Lung (tissue), 12 donors: ENCODE results near the gene KCNMA1. TPM values are rescaled to one million over a fixed set of nuclear protein-coding genes. Genes with fewer than 3 reads are reported as not detected.
A peak's percentile ranks its signal among the peaks of the same experiment; 100 is the strongest.

Source experiments
- ATAC-seq: fragments of 200-7000 bp; cut with Tn5 transposase; one replicate; pipeline ENCODE4 v1.9.1; 2020; ENCODE audit warnings: moderate number of reproducible peaks; ENCODE audit not compliant: insufficient read depth, low FRiP score
- DNase-seq, 3 donors: peaks; one replicate each; pipeline ENCODE4 v3.0.0-alpha.2; 2013 to 2017
- H3K27ac ChIP-seq, 2 donors: one replicate each; pipeline ENCODE4 v1.5.1; 2013; ENCODE audit warnings: mild to moderate bottlenecking in 2 of 2, moderate library complexity in 2 of 2, control low read depth in 1 of 2, inconsistent platforms in 1 of 2, low read depth in 1 of 2, low read length in 1 of 2
- H3K27me3 ChIP-seq, 3 donors: one replicate each; pipeline ENCODE4 v1.5.1; 2013; ENCODE audit warnings: low read length in 2 of 3; ENCODE audit not compliant: control insufficient read depth in 3 of 3, insufficient read depth in 3 of 3
- H3K36me3 ChIP-seq, 4 donors: one replicate each; pipeline ENCODE4 v1.5.1; 2013; ENCODE audit warnings: low read length in 4 of 4, mild to moderate bottlenecking in 1 of 4, moderate library complexity in 1 of 4; ENCODE audit not compliant: control insufficient read depth in 4 of 4, insufficient read depth in 4 of 4
- H3K4me1 ChIP-seq, 5 donors: one replicate each; pipeline ENCODE4 v1.5.1; 2013; ENCODE audit warnings: low read length in 5 of 5, mild to moderate bottlenecking in 2 of 5, moderate library complexity in 1 of 5; ENCODE audit not compliant: control insufficient read depth in 5 of 5, insufficient read depth in 5 of 5
- H3K4me3 ChIP-seq: one replicate; pipeline ENCODE4 v1.5.1; 2013; ENCODE audit warnings: mild to moderate bottlenecking, control low read depth, moderate library complexity
- H3K9ac ChIP-seq, 2 donors: one replicate each; pipeline ENCODE4 v1.5.1; 2013; ENCODE audit warnings: low read length in 2 of 2, control low read depth in 1 of 2; ENCODE audit not compliant: insufficient read depth in 1 of 2
- H3K9me3 ChIP-seq, 4 donors: one replicate each; pipeline ENCODE4 v1.5.1; 2013; ENCODE audit warnings: low read length in 3 of 4, mild to moderate bottlenecking in 1 of 4, moderate library complexity in 1 of 4; ENCODE audit not compliant: control insufficient read depth in 4 of 4, insufficient read depth in 3 of 4
- WGBS, 2 donors: extraction: QIAGEN DNeasy Blood & Tissue Kit; methylation state at CpG; one replicate each; pipeline ENCODE4 v1.1.7; 2013; 5-methylcytosine and 5-hydroxymethylcytosine counted together
- polyA plus RNA-seq, 2 donors: library from polyadenylated mRNA; stranded (reverse); fragments of 200-250 nt; gene quantifications; one replicate each; pipeline ENCODE4 v1.2.1, GENCODE V29; 2013
- total RNA-seq, 2 donors: library from RNA; depleted of rRNA in 1 of 2; stranded (reverse); fragments of >200 nt in 1 of 2; gene quantifications; one replicate each; pipeline ENCODE4 v1.2.1, GENCODE V29; 2014 to 2021
- TF ChIP-seq, protein P1 (sequence below): IDR thresholded peaks from 2 replicates; pipeline ENCODE4 v1.5.1; 2012; ENCODE audit warnings: mild to moderate bottlenecking; ENCODE audit errors: control extremely low read depth, extremely low read depth
- donor health status: control.
- donor health status: control.
- donor health status: Bipolar disorder and iron deficiency.
- donor health status: healthy.
- donor health status: DM: yes; HTN: yes; CAD: no.

The KCNMA1 gene
- total and polyA plus RNA-seq, 4 donors = 3.8 to 13.0 (median 5.5) TPM

GRCh38 chr10:77378366-77379349, 258.9 kb downstream of the KCNMA1 start:
- TF ChIP-seq, protein P1, sequence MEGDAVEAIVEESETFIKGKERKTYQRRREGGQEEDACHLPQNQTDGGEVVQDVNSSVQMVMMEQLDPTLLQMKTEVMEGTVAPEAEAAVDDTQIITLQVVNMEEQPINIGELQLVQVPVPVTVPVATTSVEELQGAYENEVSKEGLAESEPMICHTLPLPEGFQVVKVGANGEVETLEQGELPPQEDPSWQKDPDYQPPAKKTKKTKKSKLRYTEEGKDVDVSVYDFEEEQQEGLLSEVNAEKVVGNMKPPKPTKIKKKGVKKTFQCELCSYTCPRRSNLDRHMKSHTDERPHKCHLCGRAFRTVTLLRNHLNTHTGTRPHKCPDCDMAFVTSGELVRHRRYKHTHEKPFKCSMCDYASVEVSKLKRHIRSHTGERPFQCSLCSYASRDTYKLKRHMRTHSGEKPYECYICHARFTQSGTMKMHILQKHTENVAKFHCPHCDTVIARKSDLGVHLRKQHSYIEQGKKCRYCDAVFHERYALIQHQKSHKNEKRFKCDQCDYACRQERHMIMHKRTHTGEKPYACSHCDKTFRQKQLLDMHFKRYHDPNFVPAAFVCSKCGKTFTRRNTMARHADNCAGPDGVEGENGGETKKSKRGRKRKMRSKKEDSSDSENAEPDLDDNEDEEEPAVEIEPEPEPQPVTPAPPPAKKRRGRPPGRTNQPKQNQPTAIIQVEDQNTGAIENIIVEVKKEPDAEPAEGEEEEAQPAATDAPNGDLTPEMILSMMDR = no peak
- Histone ChIP-seq H3K9me3 (no peaks in the 10 kb centered on the region), H3K27ac (no peak overlapping the region), H3K4me3 (no peak overlapping the region), H3K27me3 (peaks cover 0 to 2% (median 0%) of the 10 kb centered on the region in 3 donors), H3K4me1 (peaks cover 0 to 1% (median 0%) of the 10 kb centered on the region in 5 donors), H3K36me3 (no peaks in the 10 kb centered on the region), H3K9ac (no peak overlapping the region)
- DNase-seq (no peak), ATAC-seq (no peak)
- WGBS, 2 donors = 93 to 97% methylated on average over 4 of the region's 4 CpGs

DNA sequence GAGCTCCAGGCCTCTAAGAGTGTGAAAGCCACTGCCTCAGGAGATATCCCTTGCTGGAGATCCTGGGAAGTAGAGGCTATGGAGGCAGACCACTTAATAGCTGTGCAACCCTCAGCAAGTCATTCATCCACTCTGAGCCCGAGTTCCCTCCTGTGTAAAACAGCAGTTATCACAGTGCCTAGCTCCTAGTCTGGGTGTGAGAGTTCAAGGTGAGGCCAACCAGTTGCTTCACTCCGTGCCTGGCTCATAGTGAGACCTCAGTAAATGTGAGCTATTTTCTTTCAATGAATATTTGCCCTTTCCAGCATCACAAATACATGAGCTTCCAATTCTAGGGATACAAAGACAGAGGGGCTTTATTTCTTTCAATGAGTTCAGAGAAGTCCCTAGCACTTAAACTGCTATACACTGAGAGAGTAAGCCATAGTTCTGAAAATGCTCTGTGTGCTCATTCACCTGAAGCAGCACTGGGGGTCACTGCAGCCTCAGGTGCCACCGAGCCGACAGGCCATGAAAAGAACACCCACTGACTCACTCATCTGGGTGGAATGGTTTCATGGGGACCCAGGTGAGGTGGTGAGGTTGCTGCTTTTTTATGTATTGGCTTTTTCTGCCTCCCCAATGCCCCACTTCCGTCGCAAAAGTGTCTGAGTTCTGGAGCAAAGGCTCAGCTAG, 259.8 kb downstream of the KCNMA1 start:
- H3K9me3 ChIP-seq = no peaks in the 10 kb centered on the region
- H3K9ac ChIP-seq = no peak overlapping the region
- DNase-seq (peak in 1 of 3 donors; percentile 22), ATAC-seq (no peak)
- peaks cover 0 to 1% (median 0%) of the 10 kb centered on the region in 5 donors for H3K4me1 ChIP-seq
- H3K27ac ChIP-seq = no peak overlapping the region
- H3K4me3 ChIP-seq = no peak overlapping the region
- H3K36me3 ChIP-seq = no peaks in the 10 kb centered on the region
- 65 to 66% methylated on average over 6 of the region's 6 CpGs for WGBS, 2 donors
- TF ChIP-seq, protein P1 = no peak
- H3K27me3 ChIP-seq = peaks cover 0 to 2% (median 0%) of the 10 kb centered on the region in 3 donors

- H3K27me3 ChIP-seq = peaks cover 0 to 2% (median 0%) of the 10 kb centered on the region in 3 donors
- H3K4me3 ChIP-seq = no peak overlapping the region
- no peak for DNase-seq
- no peaks in the 10 kb centered on the region for H3K9me3 ChIP-seq
- no peak overlapping the region for H3K9ac ChIP-seq
- no peaks in the 10 kb centered on the region for H3K36me3 ChIP-seq
- WGBS, 2 donors = 76 to 83% methylated on average over 5 of the region's 5 CpGs
- H3K27ac ChIP-seq = no peak overlapping the region
- H3K4me1 ChIP-seq = peaks cover 0 to 1% (median 0%) of the 10 kb centered on the region in 5 donors
- no peak for ATAC-seq
- TF ChIP-seq, protein P1 = no peak
These were observed 260.6 kb downstream of the KCNMA1 start for GRCh38 chr10:77377034-77377433.
